Thyroid gland (tissue), 4 donors: ENCODE results near the gene CSTF2. TPM values are rescaled to one million over a fixed set of nuclear protein-coding genes. Genes with fewer than 3 reads are reported as not detected.
"Not testable (repeated sequence)": the region's sequence is repeated elsewhere in the genome, so short reads cannot be mapped to it uniquely, and the experiment has no call there.

Source experiments
- DNase-seq, 2 donors: peaks; one replicate each; pipeline ENCODE4 v3.0.0-alpha.2; 2019
- H3K27ac ChIP-seq, 3 donors: fragments of 200-600 bp; sonication (generic); 1 replicate in 2 of 3; 2 replicates in 1 of 3; pipeline ENCODE4 v1.5.1; 2016 to 2019; ENCODE audit warnings: mild to moderate bottlenecking in 1 of 3, moderate library complexity in 1 of 3
- H3K27me3 ChIP-seq: fragments of 200-600 bp; sonication (generic); one replicate; pipeline ENCODE4 v1.5.1; 2019
- H3K36me3 ChIP-seq, 2 donors: fragments of 200-600 bp; sonication (generic); one replicate each; pipeline ENCODE4 v1.5.1; 2016 to 2019
- H3K4me1 ChIP-seq, 2 donors: fragments of 200-600 bp; sonication (generic); one replicate each; pipeline ENCODE4 v1.5.1; 2017 to 2019
- H3K4me3 ChIP-seq, 3 donors: fragments of 200-600 bp; sonication (generic); replicated peaks in 1 of 3; 1 replicate in 2 of 3; 2 replicates in 1 of 3; pipeline ENCODE4 v1.5.1; 2016; ENCODE audit warnings: mild to moderate bottlenecking in 1 of 3
- H3K9me3 ChIP-seq: fragments of 200-600 bp; sonication (generic); one replicate; pipeline ENCODE4 v1.5.1; 2017
- POLR2A ChIP-seq, 2 donors: fragments of 450-650 bp; IDR thresholded peaks; one replicate each; pipeline ENCODE4 v1.6.1; 2017; ENCODE audit warnings: antibody characterized with exemption in 2 of 2, mild to moderate bottlenecking in 2 of 2, moderate library complexity in 1 of 2
- WGBS, 2 donors: methylation state at CpG; one replicate each; pipeline ENCODE4 v1.1.5; 2017; 5-methylcytosine and 5-hydroxymethylcytosine counted together
- intact Hi-C: fragments of 100-400 bp; cut with DNase I; formaldehyde crosslinking; loops from one replicate; pipeline ENCODE4 v1.15.1; 2023
- total RNA-seq, 4 donors: library from RNA; depleted of rRNA; stranded (reverse); fragments of >200 nt; gene quantifications; one replicate each; pipeline ENCODE4 v1.2.3, GENCODE V29; 2016
- TF ChIP-seq, protein P1 (sequence below), 6 experiments: fragments of 200-600 bp in 3 of 6; fragments of 450-650 bp in 3 of 6; sonication (generic) in 3 of 6; IDR thresholded peaks; one replicate each; pipeline ENCODE4 v1.5.1; 2016 to 2019; ENCODE audit warnings: antibody characterized with exemption in 6 of 6, mild to moderate bottlenecking in 2 of 6, inconsistent platforms in 1 of 6, moderate library complexity in 1 of 6

Gene CSTF2, protein sequence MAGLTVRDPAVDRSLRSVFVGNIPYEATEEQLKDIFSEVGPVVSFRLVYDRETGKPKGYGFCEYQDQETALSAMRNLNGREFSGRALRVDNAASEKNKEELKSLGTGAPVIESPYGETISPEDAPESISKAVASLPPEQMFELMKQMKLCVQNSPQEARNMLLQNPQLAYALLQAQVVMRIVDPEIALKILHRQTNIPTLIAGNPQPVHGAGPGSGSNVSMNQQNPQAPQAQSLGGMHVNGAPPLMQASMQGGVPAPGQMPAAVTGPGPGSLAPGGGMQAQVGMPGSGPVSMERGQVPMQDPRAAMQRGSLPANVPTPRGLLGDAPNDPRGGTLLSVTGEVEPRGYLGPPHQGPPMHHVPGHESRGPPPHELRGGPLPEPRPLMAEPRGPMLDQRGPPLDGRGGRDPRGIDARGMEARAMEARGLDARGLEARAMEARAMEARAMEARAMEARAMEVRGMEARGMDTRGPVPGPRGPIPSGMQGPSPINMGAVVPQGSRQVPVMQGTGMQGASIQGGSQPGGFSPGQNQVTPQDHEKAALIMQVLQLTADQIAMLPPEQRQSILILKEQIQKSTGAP
- 10 to 100 TPM in 3 of 4 donors, 1 to 10 TPM in 1; 6.2 to 13.8 (median 11.7) TPM for total RNA-seq

DNA sequence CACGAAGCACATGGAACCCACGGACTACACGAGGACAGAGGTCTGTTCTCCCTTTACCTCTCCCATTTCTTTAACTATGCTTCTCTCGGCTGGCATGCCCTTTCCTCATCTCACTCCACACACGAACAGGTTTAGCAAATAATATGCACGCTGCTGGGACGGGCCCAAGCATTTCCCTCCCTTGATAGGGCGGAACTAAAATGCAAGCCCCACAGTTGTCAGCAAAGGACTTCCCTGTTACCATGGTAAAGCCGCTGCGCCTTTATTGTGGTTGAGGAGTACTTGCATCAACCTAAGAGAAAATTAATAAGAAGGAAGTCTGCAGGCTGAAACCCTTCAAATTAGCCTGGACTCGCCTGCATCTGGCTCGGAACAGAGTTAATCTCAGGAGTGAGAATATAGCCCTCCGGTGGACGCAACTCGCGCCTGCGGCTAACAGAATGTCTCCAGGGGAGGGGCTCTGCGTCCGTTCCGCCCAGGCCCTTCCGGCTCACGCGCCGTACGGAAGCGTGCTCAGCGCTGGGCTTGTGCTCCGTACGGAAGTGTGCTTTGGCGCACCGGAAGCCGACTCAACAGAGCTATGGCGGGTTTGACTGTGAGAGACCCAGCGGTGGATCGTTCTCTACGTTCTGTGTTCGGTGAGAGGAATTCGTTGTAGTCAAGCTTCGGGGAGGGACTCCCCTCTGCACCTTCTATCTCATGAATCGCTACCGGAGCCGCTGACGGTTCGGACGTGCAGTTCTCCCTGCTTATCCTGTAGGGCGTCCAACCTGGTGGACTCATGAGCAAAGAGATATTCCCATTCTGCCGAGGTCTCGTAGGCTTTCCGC lies at the start of gene CSTF2:
Gene CSTF2 (plus strand): TSS at position 555 of the 830 bp plus-strand sequence. CDS start 26 bp downstream, at position 581.
- H3K4me1 ChIP-seq: peaks cover 0 to 4% of the 10 kb centered on the region in 2 donors
- H3K27ac ChIP-seq: peak within 1 kb of the TSS in 1 of 3 donors; percentile 22
- no peaks in the 10 kb centered on the region for H3K36me3 ChIP-seq
- no peaks in the 10 kb centered on the region for H3K9me3 ChIP-seq
- H3K4me3 ChIP-seq: peak within 1 kb of the TSS; percentile 20 to 44 (median 35)
- H3K27me3 ChIP-seq: no peaks in the 10 kb centered on the region
- 0 to 3% methylated on average over 10 to 15 of the region's 49 CpGs for WGBS, 2 donors
- DNase-seq: peak; percentile 72 to 80
- TF ChIP-seq, protein P1, sequence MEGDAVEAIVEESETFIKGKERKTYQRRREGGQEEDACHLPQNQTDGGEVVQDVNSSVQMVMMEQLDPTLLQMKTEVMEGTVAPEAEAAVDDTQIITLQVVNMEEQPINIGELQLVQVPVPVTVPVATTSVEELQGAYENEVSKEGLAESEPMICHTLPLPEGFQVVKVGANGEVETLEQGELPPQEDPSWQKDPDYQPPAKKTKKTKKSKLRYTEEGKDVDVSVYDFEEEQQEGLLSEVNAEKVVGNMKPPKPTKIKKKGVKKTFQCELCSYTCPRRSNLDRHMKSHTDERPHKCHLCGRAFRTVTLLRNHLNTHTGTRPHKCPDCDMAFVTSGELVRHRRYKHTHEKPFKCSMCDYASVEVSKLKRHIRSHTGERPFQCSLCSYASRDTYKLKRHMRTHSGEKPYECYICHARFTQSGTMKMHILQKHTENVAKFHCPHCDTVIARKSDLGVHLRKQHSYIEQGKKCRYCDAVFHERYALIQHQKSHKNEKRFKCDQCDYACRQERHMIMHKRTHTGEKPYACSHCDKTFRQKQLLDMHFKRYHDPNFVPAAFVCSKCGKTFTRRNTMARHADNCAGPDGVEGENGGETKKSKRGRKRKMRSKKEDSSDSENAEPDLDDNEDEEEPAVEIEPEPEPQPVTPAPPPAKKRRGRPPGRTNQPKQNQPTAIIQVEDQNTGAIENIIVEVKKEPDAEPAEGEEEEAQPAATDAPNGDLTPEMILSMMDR (IDR thresholded peaks at IDR 0.05): peak in 1 of 6 experiments; percentile 11
- peak in 1 of 2 donors; percentile 29 for TF ChIP-seq POLR2A (IDR thresholded peaks at IDR 0.05)
- intact Hi-C loops: no loop called here

DNA sequence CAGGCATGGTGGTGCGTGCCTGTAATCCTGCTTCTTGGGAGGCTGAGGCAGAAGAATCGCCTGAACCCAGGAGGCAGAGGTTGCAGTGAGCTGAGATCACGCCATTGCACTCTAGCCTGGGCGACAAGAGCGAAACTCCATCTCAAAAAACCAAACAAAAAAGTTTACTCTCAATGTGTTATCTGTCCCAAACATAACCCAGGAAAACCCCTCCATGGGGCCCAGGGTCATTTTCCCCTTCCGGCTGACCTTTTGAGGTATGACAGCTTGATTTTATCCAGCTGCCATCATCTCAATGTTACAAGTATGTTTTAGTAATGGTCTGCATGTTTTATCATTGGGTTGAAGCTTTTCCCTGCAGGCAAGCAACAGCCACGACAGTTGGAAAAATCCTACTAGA lies 23.8 kb upstream of the CSTF2 start:
- DNase-seq, H3K27me3 ChIP-seq, H3K4me1 ChIP-seq, H3K36me3 ChIP-seq, H3K4me3 ChIP-seq, H3K27ac ChIP-seq, intact Hi-C loops, H3K9me3 ChIP-seq: not testable (repeated sequence)
- WGBS, 2 donors: 89% methylated on average over 7 of the region's 7 CpGs

DNA sequence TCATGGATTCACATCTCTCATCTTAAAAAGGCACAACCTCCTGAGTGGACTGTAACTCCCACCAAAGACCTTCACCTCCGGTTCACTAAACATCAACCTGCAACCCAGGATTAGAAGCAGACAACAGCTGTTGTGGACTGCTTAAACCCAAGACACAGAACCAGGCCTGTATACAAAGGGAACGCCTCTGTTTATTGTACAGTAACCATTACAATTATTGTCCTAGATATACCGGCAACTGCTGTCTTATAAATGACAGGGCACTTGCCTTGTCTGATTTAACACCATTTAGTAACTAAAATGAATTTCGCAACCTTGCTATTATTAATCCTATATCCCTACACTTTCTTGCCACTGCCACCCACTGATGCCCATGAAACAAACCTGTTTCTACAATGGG lies 22.8 kb upstream of the CSTF2 start:
- no peaks in the 10 kb centered on the region for H3K9me3 ChIP-seq
- H3K36me3 ChIP-seq: no peaks in the 10 kb centered on the region
- intact Hi-C loops: no loop called here
- no peak for DNase-seq
- no peaks in the 10 kb centered on the region for H3K27me3 ChIP-seq
- TF ChIP-seq, protein P1 (IDR thresholded peaks at IDR 0.05): no peak
- no peak for TF ChIP-seq POLR2A (IDR thresholded peaks at IDR 0.05)
- WGBS, 2 donors: 92 to 95% methylated on average over 4 of the region's 4 CpGs
- H3K4me1 ChIP-seq: no peaks in the 10 kb centered on the region
- H3K27ac ChIP-seq: no peak overlapping the region
- no peak overlapping the region for H3K4me3 ChIP-seq

DNA sequence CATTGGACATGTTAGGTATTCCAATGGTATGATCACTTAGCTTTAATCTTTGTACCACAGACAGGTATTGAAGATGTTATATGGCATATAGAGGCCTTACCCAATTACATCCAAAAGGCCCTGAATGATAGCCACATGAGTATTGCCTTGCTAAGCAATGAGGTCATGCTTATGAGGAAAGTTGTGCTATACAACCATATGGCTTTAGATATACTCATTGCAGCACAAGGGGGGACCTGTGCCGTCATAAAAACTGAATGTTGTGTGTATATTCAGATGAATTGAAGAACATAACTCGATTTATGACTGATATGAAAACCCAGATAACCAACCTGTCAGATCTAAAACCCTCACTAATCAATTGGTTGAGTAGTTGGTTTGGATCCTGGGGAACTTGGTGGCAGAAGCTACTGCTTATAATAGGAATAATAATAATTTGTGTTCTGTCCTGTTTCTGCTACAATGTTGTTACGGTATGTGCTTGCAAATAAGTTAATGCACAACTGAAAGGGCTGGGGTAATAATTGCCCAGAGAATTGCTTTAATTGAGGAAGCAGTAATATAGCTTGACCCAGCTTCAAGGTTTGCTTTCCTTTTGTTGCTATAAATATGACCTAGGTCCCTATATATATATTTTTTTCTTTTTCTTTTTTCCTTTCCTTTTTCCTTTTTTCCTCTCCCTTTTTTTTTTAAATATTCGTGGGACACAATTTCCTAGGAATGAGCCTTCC lies 21.5 kb upstream of the CSTF2 start:
- Histone ChIP-seq H3K4me1 (no peaks in the 10 kb centered on the region), H3K27me3 (no peaks in the 10 kb centered on the region), H3K27ac (no peak overlapping the region), H3K36me3 (no peaks in the 10 kb centered on the region), H3K4me3 (no peak overlapping the region), H3K9me3 (no peaks in the 10 kb centered on the region)
- DNase-seq: no peak
- 61 to 69% methylated on average over 4 of the region's 4 CpGs for WGBS, 2 donors
- intact Hi-C loops: no loop called here
- TF ChIP-seq, protein P1 (IDR thresholded peaks at IDR 0.05): no peak
- no peak for TF ChIP-seq POLR2A (IDR thresholded peaks at IDR 0.05)

DNA sequence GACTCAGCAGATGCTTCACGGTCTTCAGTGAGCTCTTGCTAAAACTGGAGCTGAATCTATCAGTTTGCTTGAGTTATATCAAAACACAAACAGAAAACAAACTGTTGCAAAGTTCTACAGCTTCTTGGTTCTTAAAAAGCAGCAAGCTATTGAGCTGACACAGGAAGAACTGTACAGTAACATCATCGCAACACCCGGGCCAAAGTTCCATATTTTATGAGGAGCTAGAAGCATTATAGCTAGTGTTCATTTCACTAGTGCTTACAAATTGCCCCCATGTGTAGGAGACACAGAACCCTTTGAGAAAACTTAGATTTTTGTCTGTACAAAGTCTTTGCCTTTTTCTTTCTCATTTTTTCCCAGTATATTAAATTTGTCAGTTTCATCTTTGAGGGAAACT lies 17.3 kb upstream of the CSTF2 start:
- H3K4me1 ChIP-seq: no peaks in the 10 kb centered on the region
- no peak for DNase-seq
- no peak overlapping the region for H3K27ac ChIP-seq
- H3K9me3 ChIP-seq: no peaks in the 10 kb centered on the region
- TF ChIP-seq, protein P1 (IDR thresholded peaks at IDR 0.05): no peak
- TF ChIP-seq POLR2A (IDR thresholded peaks at IDR 0.05): no peak
- no peak overlapping the region for H3K4me3 ChIP-seq
- H3K27me3 ChIP-seq: no peaks in the 10 kb centered on the region
- no peaks in the 10 kb centered on the region for H3K36me3 ChIP-seq
- 81 to 91% methylated on average over 3 of the region's 3 CpGs for WGBS, 2 donors
- intact Hi-C loops: no loop called here
